GM12891 (cell line): ENCODE data around the gene RPA1.

Experiments used
- POLR2A ChIP-seq: IDR thresholded peaks from 2 replicates; pipeline ENCODE4 v1.6.1; 2011; ENCODE audit warnings: low read depth, low read length, control low read depth
- POLR2AphosphoS5 ChIP-seq: IDR thresholded peaks from 2 replicates; pipeline ENCODE4 v1.6.1; 2011; ENCODE audit warnings: low read depth, low read length, control low read depth
- TAF1 ChIP-seq: IDR thresholded peaks from 2 replicates; pipeline ENCODE4 v1.6.1; 2011; ENCODE audit warnings: low read depth, low read length, control low read depth

DNA sequence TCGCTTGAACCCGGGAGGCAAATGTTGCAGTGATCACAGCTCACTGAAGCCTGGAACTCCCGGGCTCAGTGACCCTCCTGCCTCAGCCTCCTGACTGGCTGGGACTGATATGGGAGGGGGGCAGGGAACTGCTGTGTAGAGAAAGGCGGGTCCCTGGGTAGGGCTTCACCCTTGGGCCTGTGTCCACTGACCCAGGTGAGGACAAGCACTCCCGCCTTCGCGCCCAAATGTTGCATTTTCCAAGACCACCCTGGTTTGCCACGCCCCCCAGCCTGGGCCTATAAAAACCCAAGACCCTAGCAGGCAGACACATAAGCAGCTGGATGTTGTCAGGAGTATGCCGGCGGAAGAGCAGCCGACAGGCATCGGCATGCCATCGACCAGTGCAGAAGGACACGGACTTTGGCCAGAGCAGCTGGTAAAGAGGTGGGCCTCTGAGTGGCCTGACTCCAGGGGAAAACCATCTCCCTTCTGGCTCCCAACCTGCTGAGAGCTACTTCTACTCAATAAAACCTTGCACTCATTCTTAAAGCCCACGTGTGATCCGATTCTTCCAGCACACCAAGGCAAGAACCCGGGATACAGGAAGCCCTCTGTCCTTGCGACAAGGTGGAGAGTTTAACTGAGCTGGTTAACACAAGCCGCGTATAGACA is 19.2 kb upstream of the RPA1 start:
- no peak for TF ChIP-seq POLR2A
- no peak for TF ChIP-seq POLR2AphosphoS5
- TF ChIP-seq TAF1: no peak
